ENCODE measurements around the gene NKD1. TPM values are rescaled to one million over a fixed set of nuclear protein-coding genes. Genes with fewer than 3 reads are reported as not detected.

Gene NKD1
- total and polyA plus RNA-seq, 2 of the 8 experiments (the other 6 are each of a cell fraction or from before 2014, with no cell fraction given): 0.70 to 4.5 TPM

DNA sequence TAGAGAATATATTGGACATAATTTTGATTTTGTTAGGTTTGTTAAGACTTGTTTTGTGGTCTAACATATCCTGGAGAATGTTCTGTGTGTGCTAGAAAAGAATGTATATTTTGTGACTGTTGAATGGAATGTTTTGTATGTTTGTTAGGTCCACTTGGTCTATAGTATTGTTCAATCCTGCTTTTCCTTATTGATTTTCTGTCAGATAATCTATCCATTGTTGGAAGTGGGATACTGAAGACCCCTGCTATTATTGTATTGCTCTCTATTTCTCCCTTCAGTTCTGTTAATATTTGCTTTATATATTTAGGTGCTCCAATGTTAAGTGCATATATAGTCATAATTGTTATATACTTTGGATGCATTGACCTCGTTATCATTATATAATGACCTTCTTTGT lies 33.0 kb upstream of the NKD1 start:
- Histone ChIP-seq H3K4me2 (ENCODE audit: insufficient read depth in 1 of 2, low read depth in 2 of 2, low read length in 2 of 2) (no peak overlapping the region), H2BK12ac (ENCODE audit: low read depth, low read length) (no peak overlapping the region), H3K18ac (ENCODE audit: extremely low read depth, low read length) (no peak overlapping the region), H3K9me3 (ENCODE audit: insufficient read depth in 2 of 2, low read depth in 1 of 2, low read length in 1 of 2) (peaks cover 5% of the 10 kb centered on the region in 2 experiments; a peak in 1 of 4 replicates), H2AK5ac (ENCODE audit: low read depth, low read length) (no peak overlapping the region), H3K36me3 (ENCODE audit: control insufficient read depth in 2 of 4, insufficient read depth in 4 of 4, low read length in 3 of 4) (no peaks in the 10 kb centered on the region), H2BK20ac (ENCODE audit: low read length) (no peak overlapping the region), H3K14ac (ENCODE audit: insufficient read length) (no peak overlapping the region), H2BK15ac (ENCODE audit: low read length) (no peak overlapping the region), H2BK120ac (replicated peaks; ENCODE audit: low read depth, low read length) (no peak overlapping the region), H2BK5ac (ENCODE audit: low read depth, low read length) (no peak overlapping the region), H3K4ac (replicated peaks; ENCODE audit: insufficient read length, low read depth, low read length) (no peak overlapping the region), H3K4me1 (replicated peaks in 1 of 4; ENCODE audit: control insufficient read depth in 3 of 4, insufficient read depth in 4 of 4, low read length in 3 of 4) (no peaks in the 10 kb centered on the region), H3K4me3 (ENCODE audit: extremely low read depth in 1 of 4, insufficient read depth in 2 of 4, low read depth in 3 of 4, low read length in 4 of 4) (no peak overlapping the region), H3K27me3 (replicated peaks in 1 of 4; ENCODE audit: control insufficient read depth in 3 of 4, extremely low read depth in 1 of 4, insufficient read depth in 3 of 4, low read length in 3 of 4) (no peaks in the 10 kb centered on the region), H4K5ac (ENCODE audit: insufficient read length, low read depth, low read length) (no peak overlapping the region), H3K23me2 (ENCODE audit: low read depth, low read length) (no peaks in the 10 kb centered on the region), H3K79me1 (ENCODE audit: low read depth, low read length) (no peaks in the 10 kb centered on the region), H3K9ac (replicated peaks in 1 of 4; ENCODE audit: extremely low read depth in 1 of 4, low read depth in 3 of 4, low read length in 3 of 4) (no peak overlapping the region), H2AFZ (ENCODE audit: low read length) (no peak overlapping the region), H3K56ac (replicated peaks; ENCODE audit: insufficient read length, low read depth, low read length) (no peak overlapping the region), H3K27ac (ENCODE audit: low read depth, low read length) (no peak overlapping the region), H4K8ac (ENCODE audit: extremely low read depth, insufficient read depth, low read length) (no peak overlapping the region), H3K23ac (ENCODE audit: insufficient read length) (no peak overlapping the region), H3K79me2 (ENCODE audit: control insufficient read depth in 1 of 2, insufficient read depth in 2 of 2, low read length in 2 of 2) (no peaks in the 10 kb centered on the region), H4K91ac (replicated peaks; ENCODE audit: insufficient read length, low read length) (no peak overlapping the region), H4K20me1 (replicated peaks in 1 of 2; ENCODE audit: control insufficient read depth in 1 of 2, insufficient read depth in 2 of 2, low read length in 2 of 2) (no peaks in the 10 kb centered on the region)
- WGBS, 2 experiments (ENCODE audit: extremely low coverage in 1 of 2, insufficient coverage in 1 of 2, insufficient read length in 1 of 2, insufficient replicate concordance in 2 of 2, low coverage in 1 of 2, low lambda C conversion rate in 2 of 2, missing lambda C conversion rate in 1 of 2): 78% methylated on average over 1 of the region's 1 CpG; no CpG with 5 or more reads in 1 of the 2 experiments
- CTCF ChIA-PET (ENCODE audit: partially characterized antibody): interaction anchor here (1.1 to 1.7 kb wide), 2 partner anchors 9 to 152 kb away, joined by 3 to 4 read pairs; no protein-coding TSS in a partner anchor
- POLR2A ChIA-PET (ENCODE audit: partially characterized antibody): no interaction called here
- DNase-seq (ENCODE audit: low read depth in 1 of 2, low spot score in 2 of 2) (no peak), FAIRE-seq (no peak)
- TF ChIP-seq TAF7 (optimal IDR thresholded peaks at IDR 0.05; ENCODE audit: borderline replicate concordance, low read depth, low read length) (no peak), SP1 (IDR thresholded peaks at IDR 0.05; ENCODE audit: low read depth, low read length) (no peak), RXRA (IDR thresholded peaks at IDR 0.05; ENCODE audit: insufficient read depth, low read depth, low read length) (no peak), ZNF274 (IDR thresholded peaks at IDR 0.05; ENCODE audit: borderline replicate concordance, extremely low read depth, low read length) (no peak), SAP30 (IDR thresholded peaks at IDR 0.05; ENCODE audit: insufficient read depth, insufficient replicate concordance, low read length) (no peak), HDAC2 (IDR thresholded peaks at IDR 0.05; ENCODE audit: borderline replicate concordance in 1 of 2, low read depth in 2 of 2, low read length in 2 of 2) (no peak), CHD1 (IDR thresholded peaks at IDR 0.05; ENCODE audit: low read depth, low read length) (no peak), YY1 (IDR thresholded peaks at IDR 0.05; ENCODE audit: low read depth, low read length) (no peak), CBX8 (IDR thresholded peaks at IDR 0.05; ENCODE audit: borderline replicate concordance, low read depth, low read length) (no peak), MAFK (IDR thresholded peaks at IDR 0.05; ENCODE audit: low read depth, low read length) (no peak), BCL11A (IDR thresholded peaks at IDR 0.05; ENCODE audit: low read depth in 2 of 2, low read length in 2 of 2) (no peak), KDM4A (IDR thresholded peaks at IDR 0.05; ENCODE audit: low read depth, low read length, severe bottlenecking) (no peak)
- TF ChIP-seq, protein P1, sequence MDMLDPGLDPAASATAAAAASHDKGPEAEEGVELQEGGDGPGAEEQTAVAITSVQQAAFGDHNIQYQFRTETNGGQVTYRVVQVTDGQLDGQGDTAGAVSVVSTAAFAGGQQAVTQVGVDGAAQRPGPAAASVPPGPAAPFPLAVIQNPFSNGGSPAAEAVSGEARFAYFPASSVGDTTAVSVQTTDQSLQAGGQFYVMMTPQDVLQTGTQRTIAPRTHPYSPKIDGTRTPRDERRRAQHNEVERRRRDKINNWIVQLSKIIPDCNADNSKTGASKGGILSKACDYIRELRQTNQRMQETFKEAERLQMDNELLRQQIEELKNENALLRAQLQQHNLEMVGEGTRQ (IDR thresholded peaks at IDR 0.05; ENCODE audit: low read length): no peak

All from H1 (cell line).